A673 (cell line): ENCODE data around the gene CDH26.

Experiments
- CTCF ChIP-seq: fragments of 300-800, 200-600 bp; sonication (generic); conservative IDR thresholded peaks from 2 replicates; pipeline ENCODE4 v1.5.1; 2017; ENCODE audit warnings: low read depth, mild to moderate bottlenecking, antibody characterized with exemption, low read length, moderate library complexity, mixed read lengths
- EZH2 ChIP-seq: fragments of 200-600 bp; sonication (generic); IDR thresholded peaks from 2 replicates; pipeline ENCODE4 v1.6.1; 2017; ENCODE audit warnings: borderline replicate concordance, low read depth, mild to moderate bottlenecking, mixed read lengths, antibody characterized with exemption, low read length; ENCODE audit not compliant: poor library complexity, severe bottlenecking

- peak; percentile 64 for TF ChIP-seq CTCF
- no peak for TF ChIP-seq EZH2
Measured at GRCh38 chr20:59955131-59955796, 3.0 kb upstream of the CDH26 start.
